Measurements from ENCODE around the gene SART3.

GRCh38 chr12:108602976-108603704, 42.2 kb upstream of the SART3 start:
- no peak for TF ChIP-seq CTCF (IDR thresholded peaks at IDR 0.05; ENCODE audit: low read depth, low read length, missing input control)
- no peak for TF ChIP-seq RXRA (IDR thresholded peaks at IDR 0.05)
- TF ChIP-seq REST (IDR thresholded peaks at IDR 0.05), result no peak
- TF ChIP-seq ATF3 (IDR thresholded peaks at IDR 0.05), result no peak
- TF ChIP-seq YY1 (IDR thresholded peaks at IDR 0.05), result no peak

Measured in liver (tissue), 3 donors.